Measurements from ENCODE around the gene BARX2. TPM values are rescaled to one million over a fixed set of nuclear protein-coding genes. Genes with fewer than 3 reads are reported as not detected.

Gene BARX2
- total RNA-seq, 4 donors from 2014 or later: 1.00 to 9.2 (median 6.3) TPM

DNA sequence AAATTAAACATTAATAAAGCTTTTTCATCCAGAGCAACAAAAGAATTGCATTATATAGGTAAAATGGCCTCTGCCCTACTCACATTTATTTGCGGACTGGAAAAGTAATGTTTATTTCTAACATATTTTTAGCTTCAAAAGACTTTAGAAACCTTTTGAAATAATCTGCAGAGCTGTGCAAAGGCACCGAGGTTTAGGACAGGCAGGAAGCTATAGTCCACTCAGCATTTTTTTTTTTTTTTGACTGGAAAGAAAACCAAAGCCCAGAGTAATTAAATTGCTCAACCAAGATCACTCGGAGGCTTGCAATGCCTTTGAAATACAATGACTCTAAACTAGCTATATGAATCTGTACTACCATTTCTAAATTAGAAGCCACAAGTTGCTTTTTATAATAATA, 19.1 kb downstream of the BARX2 start:
- in situ Hi-C loops (cut with MboI; ENCODE audit: low pct_ligation_motif_present in 1 of 4, low pct_unique_long_range_greater_than_20kb in 1 of 4, low sequenced_read_pairs in 3 of 4): loop anchor here in 1 of 4 donors (25.0 kb wide), 1 partner anchor 293 kb away; no protein-coding TSS in a partner anchor
- DNase-seq: no peak
- H3K4me3 ChIP-seq: no peak overlapping the region
- no peak overlapping the region for H3K27ac ChIP-seq
- WGBS, 2 donors (ENCODE audit: low coverage in 1 of 2): 64 to 73% methylated on average over 3 of the region's 3 CpGs
- H3K9me3 ChIP-seq: no peaks in the 10 kb centered on the region
- H3K27me3 ChIP-seq: no peaks in the 10 kb centered on the region
- intact Hi-C loops (cut with DNase I; ENCODE audit: low total_unique reads): no loop called here
- H3K4me1 ChIP-seq: peaks cover 0 to 6% (median 0%) of the 10 kb centered on the region in 4 donors
- H3K36me3 ChIP-seq: no peaks in the 10 kb centered on the region
- TF ChIP-seq POLR2AphosphoS5 (IDR thresholded peaks at IDR 0.05) (no peak), POLR2A (IDR thresholded peaks at IDR 0.05) (no peak), EP300 (IDR thresholded peaks at IDR 0.05; ENCODE audit: low read depth) (no peak)
- TF ChIP-seq, protein P1, sequence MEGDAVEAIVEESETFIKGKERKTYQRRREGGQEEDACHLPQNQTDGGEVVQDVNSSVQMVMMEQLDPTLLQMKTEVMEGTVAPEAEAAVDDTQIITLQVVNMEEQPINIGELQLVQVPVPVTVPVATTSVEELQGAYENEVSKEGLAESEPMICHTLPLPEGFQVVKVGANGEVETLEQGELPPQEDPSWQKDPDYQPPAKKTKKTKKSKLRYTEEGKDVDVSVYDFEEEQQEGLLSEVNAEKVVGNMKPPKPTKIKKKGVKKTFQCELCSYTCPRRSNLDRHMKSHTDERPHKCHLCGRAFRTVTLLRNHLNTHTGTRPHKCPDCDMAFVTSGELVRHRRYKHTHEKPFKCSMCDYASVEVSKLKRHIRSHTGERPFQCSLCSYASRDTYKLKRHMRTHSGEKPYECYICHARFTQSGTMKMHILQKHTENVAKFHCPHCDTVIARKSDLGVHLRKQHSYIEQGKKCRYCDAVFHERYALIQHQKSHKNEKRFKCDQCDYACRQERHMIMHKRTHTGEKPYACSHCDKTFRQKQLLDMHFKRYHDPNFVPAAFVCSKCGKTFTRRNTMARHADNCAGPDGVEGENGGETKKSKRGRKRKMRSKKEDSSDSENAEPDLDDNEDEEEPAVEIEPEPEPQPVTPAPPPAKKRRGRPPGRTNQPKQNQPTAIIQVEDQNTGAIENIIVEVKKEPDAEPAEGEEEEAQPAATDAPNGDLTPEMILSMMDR (IDR thresholded peaks at IDR 0.05): no peak

DNA sequence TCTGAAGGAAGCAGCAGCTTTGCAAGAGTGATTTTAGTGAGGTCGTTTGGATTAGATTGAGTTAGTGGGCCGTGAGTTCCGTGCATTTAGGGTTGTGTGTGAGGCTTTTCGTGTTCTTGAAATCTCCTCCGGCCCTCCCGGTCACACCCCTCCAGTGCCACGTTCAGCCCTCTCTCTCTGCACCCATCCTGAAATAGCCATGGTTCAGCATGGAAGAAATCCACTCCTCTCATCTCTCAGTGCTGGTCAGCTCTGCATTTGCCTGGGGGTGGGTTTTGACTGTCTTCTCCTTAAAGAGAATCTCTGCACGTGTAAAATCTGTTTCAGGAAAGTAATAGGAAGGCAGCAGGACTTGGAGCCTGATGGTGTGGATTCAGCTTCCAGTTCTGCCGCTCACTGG, 19.8 kb downstream of the BARX2 start:
- no peak overlapping the region for H3K27ac ChIP-seq
- intact Hi-C loops (cut with DNase I; ENCODE audit: low total_unique reads): no loop called here
- H3K4me3 ChIP-seq: no peak overlapping the region
- H3K27me3 ChIP-seq: no peaks in the 10 kb centered on the region
- no peaks in the 10 kb centered on the region for H3K9me3 ChIP-seq
- DNase-seq: no peak
- peaks cover 0 to 6% (median 0%) of the 10 kb centered on the region in 4 donors for H3K4me1 ChIP-seq
- WGBS, 2 donors (ENCODE audit: low coverage in 1 of 2): 69% methylated on average over 9 of the region's 9 CpGs; no CpG with 5 or more reads in 1 of the 2 donors
- in situ Hi-C loops (cut with MboI; ENCODE audit: low pct_ligation_motif_present in 1 of 4, low pct_unique_long_range_greater_than_20kb in 1 of 4, low sequenced_read_pairs in 3 of 4): loop anchor here in 1 of 4 donors (25.0 kb wide), 1 partner anchor 292 kb away; no protein-coding TSS in a partner anchor
- TF ChIP-seq EP300 (IDR thresholded peaks at IDR 0.05; ENCODE audit: low read depth) (no peak), POLR2A (IDR thresholded peaks at IDR 0.05) (no peak)
- TF ChIP-seq, protein P1 (IDR thresholded peaks at IDR 0.05): no peak
- no peaks in the 10 kb centered on the region for H3K36me3 ChIP-seq

DNA sequence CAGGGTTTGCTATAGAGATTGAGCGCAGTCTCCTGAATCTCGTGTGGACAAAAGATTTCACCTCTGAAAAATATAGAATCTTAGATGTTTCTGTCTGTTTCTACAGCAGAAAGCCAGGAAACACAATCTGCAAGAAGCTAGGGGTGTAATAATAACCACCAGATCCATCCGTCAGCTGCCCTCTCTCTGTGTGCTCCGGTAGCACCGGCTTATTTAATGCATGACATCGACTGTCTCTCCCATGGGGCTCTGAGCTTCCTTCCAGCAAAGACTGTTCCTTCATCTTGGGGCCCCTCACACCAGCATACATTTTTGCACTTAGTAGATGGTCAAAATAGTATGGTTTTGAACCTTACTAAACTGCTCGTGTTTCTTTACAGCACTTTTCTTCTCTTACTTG, 20.2 kb downstream of the BARX2 start:
- Histone ChIP-seq H3K27me3 (no peaks in the 10 kb centered on the region), H3K36me3 (no peaks in the 10 kb centered on the region), H3K27ac (no peak overlapping the region), H3K4me3 (no peak overlapping the region), H3K9me3 (no peaks in the 10 kb centered on the region), H3K4me1 (peaks cover 0 to 6% (median 0%) of the 10 kb centered on the region in 4 donors)
- WGBS, 2 donors (ENCODE audit: low coverage in 1 of 2): 88 to 91% methylated on average over 1 to 7 of the region's 7 CpGs
- no peak for DNase-seq
- TF ChIP-seq EP300 (IDR thresholded peaks at IDR 0.05; ENCODE audit: low read depth) (no peak), POLR2A (IDR thresholded peaks at IDR 0.05) (no peak), POLR2AphosphoS5 (IDR thresholded peaks at IDR 0.05) (no peak)
- TF ChIP-seq, protein P1 (IDR thresholded peaks at IDR 0.05): no peak
- in situ Hi-C loops (cut with MboI; ENCODE audit: low pct_ligation_motif_present in 1 of 4, low pct_unique_long_range_greater_than_20kb in 1 of 4, low sequenced_read_pairs in 3 of 4) (loop anchor here in 1 of 4 donors (25.0 kb wide), 1 partner anchor 291 kb away; no protein-coding TSS in a partner anchor), intact Hi-C loops (cut with DNase I; ENCODE audit: low total_unique reads) (no loop called here)

DNA sequence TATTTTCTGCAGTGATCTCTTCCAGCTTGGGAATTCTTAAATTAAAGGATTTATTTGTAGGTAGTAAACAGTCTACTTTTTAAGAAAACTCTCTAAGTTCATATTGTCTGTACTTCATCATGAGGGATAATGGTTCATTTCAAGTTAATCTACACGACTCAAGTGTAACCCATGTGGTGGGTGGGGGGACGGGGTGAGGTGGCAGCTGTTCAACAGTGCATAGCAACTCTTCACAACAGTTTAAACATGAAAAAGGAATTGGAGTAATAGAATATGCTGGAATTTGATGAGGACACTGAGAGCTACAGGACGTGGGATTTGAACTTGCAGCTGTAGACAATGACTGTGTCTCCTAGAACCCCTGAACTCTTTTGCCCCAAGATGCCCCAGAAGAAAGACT, 20.8 kb downstream of the BARX2 start:
- peaks cover 0 to 6% (median 0%) of the 10 kb centered on the region in 4 donors for H3K4me1 ChIP-seq
- no peaks in the 10 kb centered on the region for H3K36me3 ChIP-seq
- no peak overlapping the region for H3K4me3 ChIP-seq
- no peaks in the 10 kb centered on the region for H3K27me3 ChIP-seq
- no peaks in the 10 kb centered on the region for H3K9me3 ChIP-seq
- 63 to 88% methylated on average over 3 of the region's 3 CpGs for WGBS, 2 donors (ENCODE audit: low coverage in 1 of 2)
- TF ChIP-seq POLR2A (IDR thresholded peaks at IDR 0.05): no peak
- TF ChIP-seq POLR2AphosphoS5 (IDR thresholded peaks at IDR 0.05): no peak
- no peak for TF ChIP-seq EP300 (IDR thresholded peaks at IDR 0.05; ENCODE audit: low read depth)
- TF ChIP-seq, protein P1 (IDR thresholded peaks at IDR 0.05): no peak
- no peak overlapping the region for H3K27ac ChIP-seq
- no peak for DNase-seq
- in situ Hi-C loops (cut with MboI; ENCODE audit: low pct_ligation_motif_present in 1 of 4, low pct_unique_long_range_greater_than_20kb in 1 of 4, low sequenced_read_pairs in 3 of 4) (loop anchor here in 1 of 4 donors (25.0 kb wide), 1 partner anchor 291 kb away; no protein-coding TSS in a partner anchor), intact Hi-C loops (cut with DNase I; ENCODE audit: low total_unique reads) (no loop called here)
